Tibial nerve (tissue), 4 donors: ENCODE measurements around the gene CCDC40. TPM values are rescaled to one million over a fixed set of nuclear protein-coding genes. Genes with fewer than 3 reads are reported as not detected.

Source experiments
- DNase-seq, 2 donors: peaks; one replicate each; pipeline ENCODE4 v3.0.0-alpha.2; 2019; ENCODE audit warnings: low spot score in 2 of 2
- H3K27ac ChIP-seq, 4 donors: fragments of 200-600 bp; sonication (generic) in 3 of 4; one replicate each; pipeline ENCODE4 v1.5.1; 2017 to 2019; ENCODE audit warnings: mild to moderate bottlenecking in 1 of 4
- H3K27me3 ChIP-seq, 2 donors: fragments of 200-600 bp; sonication (generic) in 1 of 2; one replicate each; pipeline versions ENCODE4 v1.5.1 to v1.6.0; 2017 to 2019
- H3K36me3 ChIP-seq, 3 donors: fragments of 200-600 bp; sonication (generic); one replicate each; pipeline ENCODE4 v1.5.1; 2018 to 2019
- H3K4me1 ChIP-seq, 4 donors: fragments of 200-600 bp; sonication (generic) in 3 of 4; one replicate each; pipeline ENCODE4 v1.5.1; 2017 to 2019
- H3K4me3 ChIP-seq, 4 donors: fragments of 200-600 bp; sonication (generic) in 3 of 4; one replicate each; pipeline ENCODE4 v1.5.1; 2017 to 2019; ENCODE audit warnings: mild to moderate bottlenecking in 1 of 4, moderate library complexity in 1 of 4
- H3K9me3 ChIP-seq, 4 donors: fragments of 200-600 bp; sonication (generic) in 3 of 4; one replicate each; pipeline ENCODE4 v1.5.1; 2017 to 2019
- CTCF ChIP-seq, 5 experiments: fragments of 200-600 bp in 3 of 5; fragments of 450-650 bp in 2 of 5; sonication (generic) in 3 of 5; IDR thresholded peaks; one replicate each; pipeline ENCODE4 v1.5.1; 2016 to 2019; ENCODE audit warnings: antibody characterized with exemption in 5 of 5, mild to moderate bottlenecking in 3 of 5, moderate library complexity in 2 of 5
- EP300 ChIP-seq, 2 donors: sonication (generic); formaldehyde crosslinking; IDR thresholded peaks; one replicate each; pipeline ENCODE4 v1.6.1; 2017; ENCODE audit warnings: antibody characterized with exemption in 2 of 2, mild to moderate bottlenecking in 1 of 2
- POLR2A ChIP-seq, 2 donors: fragments of 450-650 bp; IDR thresholded peaks; one replicate each; pipeline ENCODE4 v1.6.1; 2017; ENCODE audit warnings: antibody characterized with exemption in 2 of 2, mild to moderate bottlenecking in 2 of 2, moderate library complexity in 2 of 2
- WGBS, 2 donors: methylation state at CpG; one replicate each; pipeline ENCODE4 v1.1.5; 2018; 5-methylcytosine and 5-hydroxymethylcytosine counted together
- total RNA-seq, 4 donors: library from RNA; depleted of rRNA; stranded (reverse); fragments of >200 nt; gene quantifications; one replicate each; pipeline ENCODE4 v1.1.0, GENCODE V29; 2016

The CCDC40 gene
- total RNA-seq, 4 donors from 2014 or later = 7.1 to 13.8 (median 12.0) TPM

- H3K4me3 ChIP-seq = no peak overlapping the region
- 91 to 92% methylated on average over 14 to 21 of the region's 27 CpGs for WGBS, 2 donors
- no peaks in the 10 kb centered on the region for H3K9me3 ChIP-seq
- H3K36me3 ChIP-seq = peaks cover 0 to 3% (median 0%) of the 10 kb centered on the region in 3 donors
- H3K27ac ChIP-seq = no peak overlapping the region
- DNase-seq = no peak
- H3K4me1 ChIP-seq = peaks cover 0 to 16% (median 15%) of the 10 kb centered on the region in 4 donors
- TF ChIP-seq POLR2A (IDR thresholded peaks at IDR 0.05) (no peak), CTCF (IDR thresholded peaks at IDR 0.05) (no peak), EP300 (IDR thresholded peaks at IDR 0.05) (no peak)
- no peaks in the 10 kb centered on the region for H3K27me3 ChIP-seq
Measured at GRCh38 chr17:80099291-80100034, 63.0 kb downstream of the CCDC40 start.

- TF ChIP-seq EP300 (IDR thresholded peaks at IDR 0.05) (no peak), CTCF (IDR thresholded peaks at IDR 0.05) (no peak), POLR2A (IDR thresholded peaks at IDR 0.05) (no peak)
- peak overlapping the region in 1 of 4 donors; percentile 96 for H3K27ac ChIP-seq
Measured at GRCh38 chr17:80100035-80100323, 63.5 kb downstream of the CCDC40 start.

DNA sequence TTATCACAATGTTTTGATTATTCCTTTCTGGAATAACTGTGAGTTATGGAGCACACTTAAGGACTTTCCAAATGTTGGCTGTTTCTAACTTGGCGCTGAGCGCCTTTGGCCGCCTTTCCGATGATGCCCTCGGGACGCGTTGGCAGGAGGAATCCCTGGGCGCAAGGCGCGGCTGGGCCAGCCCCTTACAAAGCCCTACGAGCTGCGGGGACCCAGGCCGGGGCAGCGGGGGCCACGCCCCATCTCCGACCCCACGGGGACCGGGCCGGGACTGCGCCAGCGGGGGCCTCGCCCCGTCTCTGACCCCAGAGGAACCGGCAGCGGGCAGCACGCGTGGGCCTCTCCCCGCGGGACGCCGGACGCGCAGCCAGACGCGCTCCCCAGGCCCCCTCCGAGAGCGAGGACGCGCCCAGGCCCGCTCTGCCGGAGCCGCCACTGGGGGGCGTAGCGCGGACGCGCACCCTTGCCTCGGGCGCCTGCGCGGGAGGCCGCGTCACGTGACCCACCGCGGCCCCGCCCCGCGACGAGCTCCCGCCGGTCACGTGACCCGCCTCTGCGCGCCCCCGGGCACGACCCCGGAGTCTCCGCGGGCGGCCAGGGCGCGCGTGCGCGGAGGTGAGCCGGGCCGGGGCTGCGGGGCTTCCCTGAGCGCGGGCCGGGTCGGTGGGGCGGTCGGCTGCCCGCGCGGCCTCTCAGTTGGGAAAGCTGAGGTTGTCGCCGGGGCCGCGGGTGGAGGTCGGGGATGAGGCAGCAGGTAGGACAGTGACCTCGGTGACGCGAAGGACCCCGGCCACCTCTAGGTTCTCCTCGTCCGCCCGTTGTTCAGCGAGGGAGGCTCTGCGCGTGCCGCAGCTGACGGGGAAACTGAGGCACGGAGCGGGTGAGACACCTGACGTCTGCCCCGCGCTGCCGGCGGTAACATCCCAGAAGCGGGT, 64.8 kb downstream of the CCDC40 start, which contains the start of gene GAA:
Gene GAA, plus strand, starts transcription at position 571 of the 935 bp plus-strand sequence. CDS start 3,006 bp downstream, outside the sequence.
- peak; percentile 69 to 70 for DNase-seq
- Histone ChIP-seq H3K4me1 (peaks cover 0 to 16% (median 15%) of the 10 kb centered on the region in 4 donors), H3K36me3 (peaks cover 0 to 16% (median 0%) of the 10 kb centered on the region in 3 donors), H3K9me3 (no peaks in the 10 kb centered on the region), H3K4me3 (peak within 1 kb of the TSS; percentile 66 to 87 (median 76)), H3K27ac (peak within 1 kb of the TSS; percentile 68 to 98 (median 94)), H3K27me3 (no peaks in the 10 kb centered on the region)
- 0 to 1% methylated on average over 10 to 78 of the region's 114 CpGs for WGBS, 2 donors
- peak in 1 of 2 donors; percentile 44 for TF ChIP-seq EP300 (IDR thresholded peaks at IDR 0.05)
- peak; percentile 56 to 80 for TF ChIP-seq POLR2A (IDR thresholded peaks at IDR 0.05)
- peak; percentile 88 to 100 (median 97) for TF ChIP-seq CTCF (IDR thresholded peaks at IDR 0.05)

More at GRCh38 chr17:80100035-80100323, 63.5 kb downstream of the CCDC40 start:
- Histone ChIP-seq H3K4me1 (peaks cover 0 to 16% (median 15%) of the 10 kb centered on the region in 4 donors), H3K27me3 (no peaks in the 10 kb centered on the region), H3K9me3 (no peaks in the 10 kb centered on the region), H3K4me3 (no peak overlapping the region), H3K36me3 (peaks cover 0 to 8% (median 0%) of the 10 kb centered on the region in 3 donors)
- WGBS, 2 donors = 94 to 97% methylated on average over 3 to 4 of the region's 4 CpGs
- no peak for DNase-seq

DNA sequence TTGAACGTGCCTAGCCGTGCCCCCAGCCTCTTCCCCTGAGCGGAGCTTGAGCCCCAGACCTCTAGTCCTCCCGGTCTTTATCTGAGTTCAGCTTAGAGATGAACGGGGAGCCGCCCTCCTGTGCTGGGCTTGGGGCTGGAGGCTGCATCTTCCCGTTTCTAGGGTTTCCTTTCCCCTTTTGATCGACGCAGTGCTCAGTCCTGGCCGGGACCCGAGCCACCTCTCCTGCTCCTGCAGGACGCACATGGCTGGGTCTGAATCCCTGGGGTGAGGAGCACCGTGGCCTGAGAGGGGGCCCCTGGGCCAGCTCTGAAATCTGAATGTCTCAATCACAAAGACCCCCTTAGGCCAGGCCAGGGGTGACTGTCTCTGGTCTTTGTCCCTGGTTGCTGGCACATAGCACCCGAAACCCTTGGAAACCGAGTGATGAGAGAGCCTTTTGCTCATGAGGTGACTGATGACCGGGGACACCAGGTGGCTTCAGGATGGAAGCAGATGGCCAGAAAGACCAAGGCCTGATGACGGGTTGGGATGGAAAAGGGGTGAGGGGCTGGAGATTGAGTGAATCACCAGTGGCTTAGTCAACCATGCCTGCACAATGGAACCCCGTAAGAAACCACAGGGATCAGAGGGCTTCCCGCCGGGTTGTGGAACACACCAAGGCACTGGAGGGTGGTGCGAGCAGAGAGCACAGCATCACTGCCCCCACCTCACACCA, 65.7 kb downstream of the CCDC40 start:
- Histone ChIP-seq H3K27me3 (no peaks in the 10 kb centered on the region), H3K9me3 (no peaks in the 10 kb centered on the region), H3K4me3 (peak overlapping the region; percentile 66 to 87 (median 73)), H3K4me1 (peaks cover 0 to 16% (median 15%) of the 10 kb centered on the region in 4 donors), H3K27ac (peak overlapping the region; percentile 68 to 96 (median 84)), H3K36me3 (peaks cover 0 to 19% (median 0%) of the 10 kb centered on the region in 3 donors)
- DNase-seq = peak in 1 of 2 donors; percentile 15
- 31 to 32% methylated on average over 19 to 20 of the region's 21 CpGs for WGBS, 2 donors
- no peak for TF ChIP-seq CTCF (IDR thresholded peaks at IDR 0.05)
- TF ChIP-seq EP300 (IDR thresholded peaks at IDR 0.05) = no peak
- no peak for TF ChIP-seq POLR2A (IDR thresholded peaks at IDR 0.05)
